Fibroblast of skin of right quadriceps (primary cell): ENCODE data around the gene RPL27.
"Not testable (repeated sequence)": the region's sequence is repeated elsewhere in the genome, so short reads cannot be mapped to it uniquely, and the experiment has no call there.

Source experiments
- DNase-seq: peaks from one replicate; pipeline ENCODE4 v3.0.0-alpha.2; 2013

RPL27 gene

DNA sequence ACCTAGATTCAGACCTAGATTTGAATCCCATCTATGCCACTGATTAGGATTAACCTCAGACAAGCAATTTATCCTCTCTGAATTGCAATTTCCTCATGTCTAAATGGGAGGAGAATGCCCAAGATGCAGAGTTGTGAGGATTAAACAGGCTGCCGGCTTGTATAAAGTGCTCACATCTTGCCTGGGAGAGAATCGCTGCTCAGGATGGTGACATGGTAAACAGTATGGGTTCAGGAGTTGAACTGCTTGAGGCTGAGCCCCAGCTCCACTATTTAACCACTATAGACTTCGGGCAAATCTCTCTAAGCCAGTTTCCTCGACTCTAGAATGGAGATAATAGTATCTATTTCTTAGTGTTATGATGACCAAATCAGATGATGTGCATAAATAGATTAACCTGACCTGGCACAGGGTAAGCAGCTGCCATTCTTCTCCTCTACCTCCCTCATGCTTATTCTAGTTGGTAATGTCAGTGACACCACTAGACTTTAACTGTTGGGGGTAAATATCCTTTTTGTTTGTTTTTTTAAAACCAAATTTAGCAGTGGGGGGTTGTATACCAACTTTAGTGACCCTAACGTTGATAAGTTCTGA, 732 bp upstream of the RPL27 start:
- DNase-seq, result no peak

DNA sequence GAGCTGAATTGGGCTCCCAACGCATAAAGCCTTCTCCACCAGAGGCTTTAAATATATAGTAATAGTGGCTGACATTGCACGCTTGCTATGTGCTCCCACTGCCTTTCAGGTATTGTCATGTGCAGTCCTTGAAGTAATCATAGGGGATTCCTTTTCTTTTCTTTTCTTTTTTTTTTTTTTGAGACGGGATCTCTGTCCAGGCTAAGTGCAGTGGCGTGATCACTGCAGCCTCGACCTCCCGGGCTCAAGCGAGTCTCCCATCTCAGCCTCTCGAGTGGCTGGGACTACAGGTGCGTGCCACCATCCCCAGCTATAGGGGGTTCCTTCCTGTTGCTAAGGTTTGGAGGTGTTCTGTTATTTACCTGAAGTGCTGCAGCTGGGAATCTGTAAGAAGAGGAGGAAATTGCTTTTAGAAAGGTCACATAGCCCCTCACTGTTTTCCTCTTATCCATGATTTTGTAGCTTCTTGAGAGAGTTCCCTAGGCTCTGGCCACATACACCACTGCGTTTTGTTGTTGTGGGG, 845 bp downstream of the RPL27 start:
- DNase-seq, result no peak

DNA sequence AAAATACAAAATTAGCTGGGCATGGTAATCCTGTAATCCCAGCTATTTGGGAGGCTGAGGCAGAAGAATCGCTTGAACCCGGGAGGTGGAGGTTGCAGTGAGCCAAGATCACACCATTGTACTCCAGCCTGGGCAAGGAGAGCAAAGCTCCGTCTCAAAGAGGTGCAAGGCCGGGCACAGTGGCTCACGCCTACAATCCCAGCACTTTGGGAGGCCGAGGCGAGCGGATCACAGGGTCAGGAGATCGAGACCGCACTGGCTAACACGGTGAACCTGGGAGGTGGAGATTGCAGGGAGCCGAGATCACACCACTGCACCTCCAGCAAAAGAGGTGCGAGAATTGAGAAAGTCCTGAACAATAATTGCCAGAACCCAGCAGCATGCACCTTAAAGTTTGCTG, 2.7 kb downstream of the RPL27 start:
- DNase-seq, result not testable (repeated sequence)

DNA sequence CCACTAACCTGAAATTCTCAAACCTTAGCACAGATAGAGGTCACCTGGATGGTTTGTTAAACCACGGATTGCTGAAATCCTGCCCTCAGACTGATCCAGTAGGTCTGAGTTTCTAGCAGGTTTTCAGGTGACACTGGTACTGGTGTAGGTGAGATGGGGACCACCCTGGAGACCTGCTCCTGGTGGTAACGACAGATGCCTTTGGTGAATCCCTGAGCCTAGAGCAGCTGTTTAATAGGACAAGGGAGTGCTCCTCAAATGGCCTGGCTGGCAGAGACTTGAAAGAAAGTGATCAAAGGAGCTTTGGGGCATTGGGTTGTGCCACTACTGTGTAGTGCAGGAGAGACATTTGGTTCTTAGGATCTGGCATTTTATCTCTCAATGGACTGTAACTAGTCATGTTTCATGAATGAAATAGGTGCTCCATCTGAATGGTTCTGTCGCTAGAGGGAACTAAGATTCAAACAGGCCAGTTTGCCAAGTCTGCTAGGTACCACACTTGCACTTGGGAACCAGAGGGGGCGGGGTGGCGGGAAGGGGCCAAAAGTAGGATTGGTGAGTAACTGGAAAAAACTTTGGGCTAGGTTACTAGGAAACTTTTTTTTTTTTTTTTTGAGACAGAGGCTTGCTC, 5.4 kb downstream of the RPL27 start:
- peak; percentile 62 for DNase-seq

DNA sequence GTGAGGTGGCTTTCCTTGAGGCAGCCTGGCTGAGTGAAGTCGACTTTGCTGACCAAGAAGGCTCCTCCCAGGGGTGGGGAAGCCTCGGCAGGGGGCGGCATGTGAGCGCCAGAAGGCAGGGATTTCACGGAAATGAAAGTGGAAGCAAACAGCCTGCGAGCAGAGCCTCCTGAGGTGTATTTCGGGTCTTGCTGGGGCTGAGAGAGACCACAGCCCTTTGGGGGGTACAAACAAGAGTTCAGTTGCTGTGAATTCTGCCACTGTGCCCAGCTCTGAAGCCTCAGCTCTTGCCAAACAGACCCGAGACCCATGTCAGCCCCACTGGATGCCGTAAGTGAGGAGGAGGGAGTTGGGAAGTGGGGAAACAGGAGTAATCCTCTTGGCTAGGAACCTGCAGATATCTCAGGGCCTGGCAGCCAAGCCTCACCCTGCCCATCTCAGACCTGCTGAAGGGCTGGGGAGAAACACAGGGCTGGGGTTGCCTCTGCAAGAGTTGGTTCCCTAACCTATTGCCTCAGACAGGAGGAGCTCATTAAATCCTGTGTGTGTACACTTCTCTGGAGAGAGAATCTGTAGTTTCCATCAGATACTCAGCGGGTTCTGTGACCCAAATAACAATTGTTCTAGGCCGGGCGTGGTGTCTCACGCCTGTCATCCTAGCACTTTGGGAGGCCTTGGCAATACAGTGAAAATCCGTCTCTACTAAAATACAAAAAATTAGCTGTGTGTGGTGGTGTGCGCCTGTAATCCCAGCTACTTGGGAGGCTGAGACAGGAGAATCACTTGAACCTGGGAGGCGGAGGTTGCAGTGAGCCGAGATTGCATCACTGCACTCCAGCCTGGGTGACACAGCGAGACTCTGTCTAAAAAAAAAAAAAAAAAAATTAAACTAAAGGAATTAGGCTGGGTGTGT, 8.7 kb downstream of the RPL27 start, which contains the start of gene IFI35:
Gene IFI35 (plus strand): TSS at position 146 of the 913 bp plus-strand sequence. CDS start 164 bp downstream, at position 310.
- DNase-seq, result peak; percentile 75

DNA sequence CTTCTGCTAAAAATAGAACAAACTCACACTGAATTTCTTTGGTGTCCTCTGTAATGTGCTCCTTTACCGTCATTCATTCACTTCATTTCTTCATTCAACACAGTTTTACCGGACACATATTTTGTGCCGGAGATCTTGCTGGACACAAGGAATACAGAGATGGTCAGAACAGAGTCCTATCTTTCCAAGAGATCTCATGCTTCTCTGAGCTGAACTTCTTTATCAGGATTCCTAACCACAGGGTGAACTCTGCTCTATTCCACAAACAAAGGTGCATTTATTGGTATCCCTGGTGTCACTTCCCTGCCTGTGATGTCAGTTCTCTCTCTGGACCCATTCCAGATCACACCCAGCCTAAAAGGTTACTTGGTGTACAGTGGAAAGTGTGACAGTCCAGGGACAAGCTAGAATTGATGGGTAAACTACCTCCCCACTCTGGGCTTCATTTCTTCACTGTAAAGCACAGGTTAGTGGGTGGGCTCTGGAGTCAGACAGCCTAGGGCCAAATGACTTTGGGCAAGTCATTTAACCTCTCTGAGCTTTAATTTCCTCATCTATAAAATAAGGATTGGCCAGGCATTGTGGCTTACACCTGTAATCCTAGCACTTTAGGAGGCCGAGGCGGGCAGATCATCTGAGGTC, 12.6 kb downstream of the RPL27 start:
- no peak for DNase-seq

DNA sequence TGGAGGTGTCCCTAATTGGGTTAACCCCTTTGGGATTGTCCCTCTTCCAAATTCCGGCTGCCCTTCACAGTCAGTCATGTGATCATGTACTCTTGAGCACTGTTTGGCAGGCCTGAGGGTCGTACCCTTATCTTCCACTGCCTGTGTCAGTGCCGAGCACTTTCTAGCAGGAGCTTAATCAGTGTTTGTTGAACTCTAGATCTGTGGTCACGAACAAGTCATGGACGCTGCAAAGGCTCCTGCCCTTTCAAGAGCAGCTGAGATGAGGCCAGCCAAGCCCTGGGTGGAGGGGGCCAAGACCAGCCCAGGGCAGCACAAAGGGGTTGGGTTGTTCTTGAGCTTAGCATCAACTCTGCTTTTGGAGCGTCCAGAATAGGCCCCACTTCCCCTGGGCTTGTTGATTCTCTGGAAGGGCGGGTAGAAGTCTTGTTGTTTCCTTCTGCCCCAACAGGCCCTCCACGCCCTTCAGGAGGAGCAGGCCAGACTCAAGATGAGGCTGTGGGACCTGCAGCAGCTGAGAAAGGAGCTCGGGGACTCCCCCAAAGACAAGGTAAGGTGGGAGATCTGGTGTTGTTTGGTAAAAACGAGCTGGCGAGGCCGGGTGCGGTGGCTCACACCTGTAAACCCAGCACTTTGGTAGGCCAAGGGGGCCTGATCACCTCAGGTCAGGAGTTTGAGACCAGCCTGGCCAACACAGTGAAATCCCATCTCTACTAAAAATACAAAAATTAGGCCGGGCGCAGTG, 13.7 kb downstream of the RPL27 start:
- DNase-seq, result no peak

DNA sequence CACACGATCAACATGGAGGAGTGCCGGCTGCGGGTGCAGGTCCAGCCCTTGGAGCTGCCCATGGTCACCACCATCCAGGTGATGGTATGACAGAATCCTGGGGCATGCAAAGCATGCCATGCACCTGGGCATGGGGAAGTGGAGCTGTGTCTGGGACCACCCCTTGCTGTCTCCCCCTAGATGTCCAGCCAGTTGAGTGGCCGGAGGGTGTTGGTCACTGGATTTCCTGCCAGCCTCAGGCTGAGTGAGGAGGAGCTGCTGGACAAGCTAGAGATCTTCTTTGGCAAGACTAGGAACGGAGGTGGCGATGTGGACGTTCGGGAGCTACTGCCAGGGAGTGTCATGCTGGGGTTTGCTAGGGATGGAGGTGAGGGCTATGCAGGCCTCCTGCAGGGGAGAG, 15.1 kb downstream of the RPL27 start:
- no peak for DNase-seq

DNA sequence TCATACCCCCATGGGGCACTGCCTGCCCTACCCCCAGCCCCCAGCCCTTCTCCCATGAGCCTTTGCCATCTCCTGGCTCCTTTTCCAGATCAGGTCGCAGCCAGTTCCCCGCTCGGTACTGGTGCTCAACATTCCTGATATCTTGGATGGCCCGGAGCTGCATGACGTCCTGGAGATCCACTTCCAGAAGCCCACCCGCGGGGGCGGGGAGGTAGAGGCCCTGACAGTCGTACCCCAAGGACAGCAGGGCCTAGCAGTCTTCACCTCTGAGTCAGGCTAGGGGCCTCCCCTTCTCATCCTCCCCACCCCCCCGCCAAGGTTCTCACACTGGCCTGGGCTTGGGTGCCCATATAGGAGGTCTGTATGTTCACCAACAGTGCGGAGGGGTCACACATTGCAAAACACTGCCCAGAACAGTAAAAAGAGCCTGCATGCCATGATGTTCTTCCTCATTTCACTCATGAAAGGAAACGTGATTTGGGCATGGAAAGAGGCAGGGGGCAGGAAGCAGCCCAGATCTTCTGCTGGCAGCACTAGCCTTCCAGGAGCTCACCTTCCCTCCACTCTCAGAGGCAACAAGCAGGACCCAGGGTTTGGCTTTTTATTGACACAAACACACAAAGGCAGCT, 15.9 kb downstream of the RPL27 start:
- DNase-seq, result no peak

DNA sequence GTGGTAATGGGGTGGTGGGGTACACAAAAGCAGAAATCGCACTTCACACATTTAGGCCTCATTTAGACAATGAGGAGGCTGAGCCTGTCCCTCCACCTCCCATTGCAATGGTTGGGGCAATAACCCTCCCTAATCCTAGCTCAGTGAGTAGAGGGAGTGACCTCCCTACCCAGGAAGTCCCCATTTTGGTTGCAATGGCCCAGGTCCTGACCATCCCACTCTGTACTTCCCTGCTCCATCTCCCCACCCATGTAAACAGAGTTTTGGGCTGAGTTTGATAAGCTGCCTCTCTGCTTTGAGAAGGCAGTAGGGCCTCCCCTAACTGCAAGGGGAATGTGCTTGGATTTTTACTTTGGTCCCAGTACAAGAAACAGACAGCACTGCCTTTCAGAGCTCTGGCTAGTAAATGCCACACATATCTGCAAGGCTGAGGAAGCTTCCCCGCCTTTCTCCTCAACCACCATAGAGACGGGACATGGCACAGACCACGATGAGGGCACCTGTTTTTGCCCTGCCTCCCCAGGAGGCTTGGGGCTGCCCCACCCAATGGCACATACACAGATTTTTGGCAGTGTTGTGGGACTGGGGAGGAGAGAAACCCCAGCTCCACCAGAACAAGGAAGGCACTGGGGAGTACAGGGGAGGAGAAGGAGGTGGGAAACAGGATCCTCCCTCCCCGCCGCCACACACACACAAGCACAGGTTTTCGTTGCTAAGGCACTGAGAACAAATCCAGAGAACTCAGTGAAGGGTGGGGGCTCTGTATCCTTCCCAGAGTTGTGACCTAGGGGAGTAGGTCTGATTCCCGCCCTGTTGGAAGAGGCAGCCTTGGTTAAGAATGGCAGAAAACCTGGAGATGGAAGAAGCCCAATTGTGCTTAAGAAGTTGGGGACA, 16.7 kb downstream of the RPL27 start:
- no peak for DNase-seq

DNA sequence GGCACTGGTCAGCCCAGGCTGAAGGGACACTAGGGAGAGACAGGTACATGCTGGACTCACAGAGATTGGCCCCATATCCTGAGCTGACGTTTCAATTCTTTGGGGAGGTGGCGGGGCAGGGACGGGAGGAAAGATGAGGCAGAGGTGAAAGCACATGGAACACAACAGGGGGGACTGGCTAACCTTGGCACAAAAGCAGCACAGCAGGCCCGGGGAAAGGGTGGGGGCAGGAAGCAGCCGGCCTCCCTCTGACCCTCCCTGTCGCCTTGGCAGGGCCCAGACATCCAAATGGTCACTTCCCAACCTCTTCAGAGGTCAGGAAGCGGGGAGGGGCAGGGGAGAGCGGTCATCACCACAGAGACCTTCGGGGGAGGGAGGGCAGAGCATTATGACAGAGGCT, 17.4 kb downstream of the RPL27 start:
- no peak for DNase-seq

DNA sequence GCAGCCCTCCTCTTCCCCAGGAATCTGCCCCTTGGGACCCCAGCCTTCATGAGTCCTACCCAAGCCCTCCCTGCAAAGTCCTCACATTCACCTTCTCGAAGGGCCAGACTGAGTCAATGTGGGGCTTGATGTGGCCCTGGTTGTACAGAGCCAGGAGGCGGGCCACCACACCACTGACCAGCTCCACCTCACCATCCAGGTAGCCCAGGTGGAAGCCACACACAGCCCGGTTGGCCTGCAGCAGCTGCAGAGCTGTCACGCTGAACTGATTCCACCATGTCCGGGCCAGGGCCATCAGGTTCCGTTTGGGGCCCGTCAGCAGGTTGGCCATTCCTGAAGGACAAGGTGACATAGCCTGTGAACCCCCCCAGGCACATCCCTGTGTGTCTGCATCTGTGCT, 18.0 kb downstream of the RPL27 start:
- no peak for DNase-seq

DNA sequence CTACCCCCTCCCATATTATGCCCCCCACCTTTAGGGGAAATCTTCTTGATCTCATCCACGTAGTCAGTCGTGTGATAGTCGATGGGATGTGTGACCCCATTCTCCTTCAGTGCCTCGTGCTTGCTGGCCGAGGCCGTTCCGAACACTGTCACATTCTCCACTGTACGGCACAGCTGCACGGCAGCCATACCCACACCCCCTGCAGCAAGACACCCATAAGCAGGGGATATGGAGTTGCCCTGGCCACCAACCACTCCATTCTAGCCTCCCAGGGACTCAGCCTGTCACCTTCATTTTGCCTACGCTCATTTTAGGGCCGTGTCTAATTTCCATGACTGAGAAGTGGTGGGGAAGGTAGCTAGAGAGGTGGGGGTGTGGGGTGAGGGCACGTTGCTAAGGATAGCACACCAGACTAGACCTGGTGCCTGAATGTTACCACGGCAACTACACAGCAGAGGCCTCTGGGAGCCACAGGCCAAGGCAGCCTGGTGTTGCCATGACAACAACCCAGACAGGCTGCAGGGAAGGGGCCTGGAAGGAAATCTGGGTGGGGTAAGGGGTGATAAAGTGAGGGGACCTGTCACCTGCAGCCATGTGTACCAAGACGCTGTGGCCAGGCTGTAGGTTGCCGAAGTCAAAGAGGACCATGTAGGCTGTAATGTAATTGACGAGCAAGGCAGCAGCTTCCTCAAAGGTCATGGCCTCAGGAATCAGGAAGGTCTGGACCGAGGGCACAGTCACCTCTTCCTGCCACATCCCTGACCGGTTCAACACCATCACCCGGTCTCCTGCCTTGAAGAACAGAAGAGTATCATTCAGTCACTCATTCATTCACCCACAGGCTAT, 20.0 kb downstream of the RPL27 start:
- no peak for DNase-seq

DNA sequence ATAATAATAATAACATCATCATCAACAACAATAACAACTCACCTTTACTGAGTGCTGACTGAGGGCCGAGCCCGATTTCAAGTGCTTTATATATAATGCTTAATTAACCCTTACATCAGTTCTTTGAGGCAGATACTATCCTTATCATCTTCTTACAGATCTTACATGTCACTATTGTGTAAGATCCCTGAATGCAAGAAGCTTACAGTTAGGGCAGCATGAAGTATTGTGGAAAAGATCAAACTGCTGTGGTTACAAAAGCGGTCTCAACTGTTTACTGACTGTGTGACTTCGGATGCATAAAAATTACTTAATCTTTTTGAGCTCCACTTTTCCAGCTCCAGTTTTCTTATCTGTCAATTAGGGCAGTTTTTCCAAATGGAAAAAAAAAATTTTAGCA, 20.7 kb downstream of the RPL27 start:
- no peak for DNase-seq

DNA sequence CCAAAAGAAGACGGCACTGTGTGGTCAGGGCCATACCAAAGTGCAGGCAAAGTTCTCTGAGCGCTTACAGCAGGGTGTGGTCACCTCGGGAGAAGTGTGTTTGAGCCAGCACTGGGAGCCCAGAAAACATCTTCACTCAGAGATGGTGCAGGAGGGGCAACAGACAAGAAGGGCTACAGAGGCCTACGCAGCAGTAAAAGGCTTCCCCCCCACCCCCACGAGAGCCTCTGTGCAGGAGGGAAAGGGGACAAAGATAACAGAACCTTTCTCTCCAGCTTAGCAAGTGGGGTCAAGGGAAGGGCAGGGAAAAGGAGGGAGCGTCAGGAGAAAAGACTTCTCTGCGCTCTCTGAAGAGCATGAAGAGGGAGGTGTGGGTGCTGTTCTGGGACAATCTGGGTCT, 21.2 kb downstream of the RPL27 start:
- DNase-seq, result no peak

DNA sequence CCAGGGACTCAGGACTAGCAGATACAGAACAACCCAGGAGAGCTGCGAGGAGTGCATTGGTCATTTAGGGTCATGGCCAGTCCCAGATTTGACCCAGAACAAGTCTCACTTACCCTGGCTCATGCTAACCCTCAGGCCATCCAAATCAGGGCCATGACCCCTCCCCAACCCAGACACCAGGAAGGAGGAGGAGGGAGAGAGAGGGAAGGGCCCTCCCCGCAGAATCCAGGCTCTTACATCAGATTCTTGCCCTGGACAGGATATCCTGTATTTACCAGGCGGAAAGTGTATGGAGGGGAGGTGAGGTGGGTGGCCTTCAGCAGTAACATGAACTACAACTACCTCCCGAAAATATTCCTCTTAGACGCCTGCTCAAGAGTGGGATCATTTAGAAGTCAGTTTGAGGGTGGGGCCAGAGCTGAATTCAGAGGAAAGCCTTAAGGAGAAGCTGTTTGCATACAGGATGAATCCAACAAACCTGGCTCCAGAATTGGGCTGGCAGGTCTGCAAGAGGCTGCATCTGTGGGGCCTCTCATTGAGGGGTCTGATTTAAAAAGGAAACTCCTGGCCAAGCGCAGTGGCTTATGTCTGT, 21.9 kb downstream of the RPL27 start:
- DNase-seq, result peak; percentile 32

DNA sequence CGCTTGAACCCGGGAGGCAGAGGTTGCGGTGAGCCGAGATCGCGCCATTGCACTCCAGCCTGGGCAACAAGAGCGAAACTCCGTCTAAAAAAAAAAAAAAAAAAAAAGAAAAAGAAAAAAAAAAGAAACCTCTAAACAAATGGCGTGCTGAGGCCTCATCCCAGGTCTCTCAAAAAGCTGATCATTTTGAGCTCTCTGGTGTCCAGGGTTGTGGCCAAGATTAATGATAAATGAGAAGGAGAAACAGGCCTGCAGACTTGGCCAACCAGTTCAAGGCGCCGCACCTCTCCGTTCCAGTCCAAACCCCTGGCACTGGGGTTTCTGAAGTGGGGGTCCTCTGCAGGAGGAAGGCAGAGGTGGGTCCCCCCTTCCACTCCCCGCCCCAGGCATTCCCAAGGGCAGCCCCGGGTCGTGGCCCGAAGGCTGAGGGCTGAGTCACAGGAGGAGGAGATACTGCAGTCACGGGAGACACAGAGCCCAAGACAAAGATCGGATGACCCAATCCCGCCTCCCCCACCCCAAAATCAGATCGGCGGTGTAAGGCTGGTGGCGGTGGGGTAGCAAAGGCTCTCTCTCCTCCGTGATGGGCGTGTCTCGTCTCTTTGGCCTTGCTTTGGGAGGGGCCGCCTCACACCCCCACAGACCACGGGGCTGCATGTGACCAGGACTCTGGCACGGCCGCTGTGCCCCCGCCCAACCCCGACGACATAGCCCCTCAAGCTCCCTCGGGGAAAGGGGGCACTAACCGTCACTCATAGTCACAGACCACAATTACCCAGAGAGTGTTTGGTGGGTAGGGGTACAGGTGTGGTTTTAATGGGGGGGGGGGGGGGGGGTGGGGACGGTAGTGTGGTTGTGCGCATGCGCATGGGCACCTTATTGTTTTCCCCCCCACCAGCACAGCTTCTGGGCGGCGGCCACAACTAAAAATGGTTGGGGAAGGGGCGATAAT, 22.8 kb downstream of the RPL27 start:
- peak; percentile 62 for DNase-seq
